ENCODE measurements around the gene ZNF410.
A peak's percentile ranks its signal among the peaks of the same experiment; 100 is the strongest.

Gene ZNF410

GRCh38 chr14:73958591-73958990 is 71.9 kb downstream of the ZNF410 start:
- no peaks in the 10 kb centered on the region for H3K27me3 ChIP-seq (replicated peaks; ENCODE audit: control insufficient read depth, insufficient read depth, low read length)
- peaks cover 91% of the 10 kb centered on the region for H3K36me3 ChIP-seq (ENCODE audit: control insufficient read depth, insufficient read depth, low read length, severe bottlenecking)
- H3K9ac ChIP-seq (ENCODE audit: low read length) = no peak overlapping the region
- peaks cover 5% of the 10 kb centered on the region for H3K4me1 ChIP-seq (ENCODE audit: control insufficient read depth, insufficient read depth, low read length)
- H3K9me3 ChIP-seq (ENCODE audit: control insufficient read depth, low read length) = no peaks in the 10 kb centered on the region
- DNase-seq (ENCODE audit: low read depth) = no peak
- no peak overlapping the region for H3K4me3 ChIP-seq (ENCODE audit: low read length)

GRCh38 chr14:73961192-73961591 is 74.5 kb downstream of the ZNF410 start:
- DNase-seq (ENCODE audit: low read depth) = no peak
- Histone ChIP-seq H3K9me3 (ENCODE audit: control insufficient read depth, low read length) (no peaks in the 10 kb centered on the region), H3K4me1 (ENCODE audit: control insufficient read depth, insufficient read depth, low read length) (no peaks in the 10 kb centered on the region), H3K9ac (ENCODE audit: low read length) (no peak overlapping the region), H3K36me3 (ENCODE audit: control insufficient read depth, insufficient read depth, low read length, severe bottlenecking) (peaks cover 85% of the 10 kb centered on the region), H3K27me3 (replicated peaks; ENCODE audit: control insufficient read depth, insufficient read depth, low read length) (no peaks in the 10 kb centered on the region), H3K4me3 (ENCODE audit: low read length) (no peak overlapping the region)

GRCh38 chr14:73965216-73965615 is 78.6 kb downstream of the ZNF410 start:
- H3K4me3 ChIP-seq (ENCODE audit: low read length) = no peak overlapping the region
- no peaks in the 10 kb centered on the region for H3K4me1 ChIP-seq (ENCODE audit: control insufficient read depth, insufficient read depth, low read length)
- no peak for DNase-seq (ENCODE audit: low read depth)
- no peak overlapping the region for H3K9ac ChIP-seq (ENCODE audit: low read length)
- H3K27me3 ChIP-seq (replicated peaks; ENCODE audit: control insufficient read depth, insufficient read depth, low read length) = no peaks in the 10 kb centered on the region
- H3K9me3 ChIP-seq (ENCODE audit: control insufficient read depth, low read length) = no peaks in the 10 kb centered on the region
- peaks cover 72% of the 10 kb centered on the region for H3K36me3 ChIP-seq (ENCODE audit: control insufficient read depth, insufficient read depth, low read length, severe bottlenecking)

GRCh38 chr14:73968885-73969284 is 82.2 kb downstream of the ZNF410 start:
- DNase-seq (ENCODE audit: low read depth) = no peak
- Histone ChIP-seq H3K9ac (ENCODE audit: low read length) (no peak overlapping the region), H3K36me3 (ENCODE audit: control insufficient read depth, insufficient read depth, low read length, severe bottlenecking) (peaks cover 50% of the 10 kb centered on the region), H3K9me3 (ENCODE audit: control insufficient read depth, low read length) (no peaks in the 10 kb centered on the region), H3K4me1 (ENCODE audit: control insufficient read depth, insufficient read depth, low read length) (no peaks in the 10 kb centered on the region), H3K4me3 (ENCODE audit: low read length) (no peak overlapping the region), H3K27me3 (replicated peaks; ENCODE audit: control insufficient read depth, insufficient read depth, low read length) (no peaks in the 10 kb centered on the region)

- Histone ChIP-seq H3K4me3 (ENCODE audit: low read length) (no peak overlapping the region), H3K4me1 (ENCODE audit: control insufficient read depth, insufficient read depth, low read length) (no peaks in the 10 kb centered on the region), H3K36me3 (ENCODE audit: control insufficient read depth, insufficient read depth, low read length, severe bottlenecking) (peaks cover 53% of the 10 kb centered on the region), H3K27me3 (replicated peaks; ENCODE audit: control insufficient read depth, insufficient read depth, low read length) (no peaks in the 10 kb centered on the region), H3K9ac (ENCODE audit: low read length) (no peak overlapping the region), H3K9me3 (ENCODE audit: control insufficient read depth, low read length) (no peaks in the 10 kb centered on the region)
- DNase-seq (ENCODE audit: low read depth) = no peak
These were observed 86.8 kb downstream of the ZNF410 start for GRCh38 chr14:73973497-73973896.

- no peak for DNase-seq (ENCODE audit: low read depth)
- Histone ChIP-seq H3K4me3 (ENCODE audit: low read length) (no peak overlapping the region), H3K36me3 (ENCODE audit: control insufficient read depth, insufficient read depth, low read length, severe bottlenecking) (peaks cover 40% of the 10 kb centered on the region)
These were observed 89.5 kb downstream of the ZNF410 start for GRCh38 chr14:73976125-73976524.

GRCh38 chr14:73977896-73978295 is 91.2 kb downstream of the ZNF410 start:
- Histone ChIP-seq H3K9ac (ENCODE audit: low read length) (no peak overlapping the region), H3K36me3 (ENCODE audit: control insufficient read depth, insufficient read depth, low read length, severe bottlenecking) (peaks cover 37% of the 10 kb centered on the region), H3K27me3 (replicated peaks; ENCODE audit: control insufficient read depth, insufficient read depth, low read length) (no peaks in the 10 kb centered on the region), H3K9me3 (ENCODE audit: control insufficient read depth, low read length) (no peaks in the 10 kb centered on the region), H3K4me3 (ENCODE audit: low read length) (no peak overlapping the region), H3K4me1 (ENCODE audit: control insufficient read depth, insufficient read depth, low read length) (no peaks in the 10 kb centered on the region)
- DNase-seq (ENCODE audit: low read depth) = peak; percentile 32

More at GRCh38 chr14:73976125-73976524, 89.5 kb downstream of the ZNF410 start:
- Histone ChIP-seq H3K9me3 (ENCODE audit: control insufficient read depth, low read length) (no peaks in the 10 kb centered on the region), H3K4me1 (ENCODE audit: control insufficient read depth, insufficient read depth, low read length) (no peaks in the 10 kb centered on the region), H3K9ac (ENCODE audit: low read length) (no peak overlapping the region), H3K27me3 (replicated peaks; ENCODE audit: control insufficient read depth, insufficient read depth, low read length) (no peaks in the 10 kb centered on the region)

All from adipocyte (in vitro differentiated cells).